Psoas muscle (tissue), 8 donors: ENCODE results near the gene SLC34A3. TPM values are rescaled to one million over a fixed set of nuclear protein-coding genes. Genes with fewer than 3 reads are reported as not detected.

Experiments used
- ATAC-seq, 4 donors: fragments of 200-7000 bp; cut with Tn5 transposase; one replicate each; pipeline ENCODE4 v1.9.1; 2020; ENCODE audit warnings: moderate library complexity in 3 of 4, mild to moderate bottlenecking in 2 of 4
- DNase-seq, 2 donors: peaks; one replicate each; pipeline ENCODE4 v3.0.0-alpha.2; 2020
- H3K27ac ChIP-seq: fragments of 200-600 bp; one replicate; pipeline ENCODE4 v1.8.0; 2022
- H3K27me3 ChIP-seq, 3 donors: fragments of 200-600 bp in 1 of 3; one replicate each; pipeline versions ENCODE4 v1.6.1 to v1.8.0; 2013 to 2022; ENCODE audit warnings: low read length in 2 of 3, mild to moderate bottlenecking in 2 of 3, moderate library complexity in 1 of 3; ENCODE audit not compliant: insufficient read depth in 3 of 3
- H3K36me3 ChIP-seq, 2 donors: fragments of 200-600 bp in 1 of 2; one replicate each; pipeline versions ENCODE4 v1.6.1 to v1.8.0; 2013 to 2022; ENCODE audit warnings: low read depth in 1 of 2, mild to moderate bottlenecking in 1 of 2, moderate library complexity in 1 of 2; ENCODE audit not compliant: insufficient read depth in 1 of 2
- H3K4me1 ChIP-seq: fragments of 200-600 bp; one replicate; pipeline ENCODE4 v1.8.0; 2022
- H3K4me3 ChIP-seq: fragments of 200-600 bp; one replicate; pipeline ENCODE4 v1.8.0; 2022; ENCODE audit warnings: mild to moderate bottlenecking
- H3K9me3 ChIP-seq: fragments of 200-600 bp; one replicate; pipeline ENCODE4 v1.8.0; 2022
- WGBS, 3 donors: extraction: QIAGEN DNeasy Blood & Tissue Kit; methylation state at CpG; one replicate each; pipeline versions ENCODE4 v1.1.6 to v1.1.7; 2013; 5-methylcytosine and 5-hydroxymethylcytosine counted together
- intact Hi-C, 2 donors: fragments of 100-400 bp; cut with DNase I; formaldehyde crosslinking; loops; one replicate each; pipeline versions ENCODE4 v1.11.0 to v1.14.2; 2022
- polyA plus RNA-seq, 3 donors: library from polyadenylated mRNA; stranded (reverse); fragments of 200-250 nt; gene quantifications; one replicate each; pipeline ENCODE4 v1.2.3, GENCODE V29; 2013
- total RNA-seq, 4 donors: library from RNA; stranded (reverse); fragmentation: NEBNext Ultra II Directional in 2 of 4; extraction: Animal tissue kit (Norgen Biotek cat#: 25700) in 2 of 4; gene quantifications; one replicate each; pipeline versions ENCODE4 v1.2.1 to v1.2.4, GENCODE V29; 2021 to 2023
- TF ChIP-seq, protein P1 (sequence below): fragments of 200-600 bp; IDR thresholded peaks from one replicate; pipeline ENCODE4 v1.8.0; 2022; ENCODE audit warnings: antibody characterized with exemption
- donor health status: healthy with polysubstance abuse.
- donor health status: DM: no; HTN: no; CAD: no; lungs with moderate emphysema.
- donor health status: Bipolar disorder and iron deficiency.
- donor health status: healthy.
- donor health status: DM: yes; HTN: yes; CAD: no.
- donor health status: DM: no; HTN: no; CAD: no.
- donor health status: DM: no; HTN: no; CAD: no.
- donor health status: DM: yes; HTN: yes; CAD: no.

The SLC34A3 gene
- total and polyA plus RNA-seq, 7 donors, result not detected

DNA sequence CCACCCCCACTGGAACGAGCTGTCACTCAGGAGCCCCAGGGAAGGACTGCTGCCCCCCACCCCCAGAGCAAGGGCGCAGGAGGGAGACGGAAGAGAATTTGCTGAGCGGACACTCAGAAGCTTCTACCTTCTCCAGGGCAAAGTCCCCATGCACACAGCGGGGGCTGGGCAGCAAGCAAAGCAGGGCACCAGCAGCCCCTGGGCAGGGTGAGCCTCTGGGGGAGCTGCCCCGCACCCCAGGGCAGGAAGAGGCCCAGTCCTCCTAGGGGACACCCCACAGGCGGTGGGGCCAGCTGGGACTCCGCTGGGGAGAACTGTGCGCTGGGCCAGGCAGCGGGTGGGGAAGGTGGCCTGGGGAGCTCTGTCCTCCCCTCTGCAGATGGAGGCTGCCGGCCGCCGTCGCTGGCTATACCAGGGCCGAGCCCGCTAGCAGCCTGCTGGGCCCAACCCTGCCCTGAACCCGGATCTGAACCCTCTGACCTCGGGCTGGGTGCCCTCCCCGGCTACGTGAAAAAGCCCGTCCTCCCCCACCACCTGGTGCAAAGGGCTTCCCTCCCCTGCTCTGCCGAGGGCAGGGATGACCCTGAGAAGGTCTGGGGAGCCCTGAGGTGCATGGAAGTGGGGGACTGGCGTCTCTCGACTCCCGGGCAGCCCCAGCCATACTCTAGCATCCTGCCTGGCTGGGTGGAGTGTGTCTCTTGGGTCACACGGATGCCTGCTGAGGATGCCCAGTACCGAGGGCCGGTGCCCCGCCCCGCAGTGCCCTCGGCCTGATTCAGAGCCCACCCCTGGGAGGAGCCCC lies 597 bp upstream of the SLC34A3 start:
- TF ChIP-seq, protein P1, sequence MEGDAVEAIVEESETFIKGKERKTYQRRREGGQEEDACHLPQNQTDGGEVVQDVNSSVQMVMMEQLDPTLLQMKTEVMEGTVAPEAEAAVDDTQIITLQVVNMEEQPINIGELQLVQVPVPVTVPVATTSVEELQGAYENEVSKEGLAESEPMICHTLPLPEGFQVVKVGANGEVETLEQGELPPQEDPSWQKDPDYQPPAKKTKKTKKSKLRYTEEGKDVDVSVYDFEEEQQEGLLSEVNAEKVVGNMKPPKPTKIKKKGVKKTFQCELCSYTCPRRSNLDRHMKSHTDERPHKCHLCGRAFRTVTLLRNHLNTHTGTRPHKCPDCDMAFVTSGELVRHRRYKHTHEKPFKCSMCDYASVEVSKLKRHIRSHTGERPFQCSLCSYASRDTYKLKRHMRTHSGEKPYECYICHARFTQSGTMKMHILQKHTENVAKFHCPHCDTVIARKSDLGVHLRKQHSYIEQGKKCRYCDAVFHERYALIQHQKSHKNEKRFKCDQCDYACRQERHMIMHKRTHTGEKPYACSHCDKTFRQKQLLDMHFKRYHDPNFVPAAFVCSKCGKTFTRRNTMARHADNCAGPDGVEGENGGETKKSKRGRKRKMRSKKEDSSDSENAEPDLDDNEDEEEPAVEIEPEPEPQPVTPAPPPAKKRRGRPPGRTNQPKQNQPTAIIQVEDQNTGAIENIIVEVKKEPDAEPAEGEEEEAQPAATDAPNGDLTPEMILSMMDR, result no peak
- Histone ChIP-seq H3K27ac (no peak overlapping the region), H3K27me3 (peaks cover 0 to 32% (median 15%) of the 10 kb centered on the region in 3 donors), H3K4me1 (no peaks in the 10 kb centered on the region), H3K9me3 (no peaks in the 10 kb centered on the region), H3K4me3 (no peak overlapping the region), H3K36me3 (no peaks in the 10 kb centered on the region)
- 50 to 52% (median 52%) methylated on average over 25 to 31 of the region's 31 CpGs for WGBS, 3 donors
- DNase-seq, result no peak
- intact Hi-C loops, result loop anchor here in 1 of 2 donors (5.0 kb wide), 1 partner anchor 43 kb away; the partner anchor contains the start of genes ANAPC2 and SSNA1
- ATAC-seq, result no peak

DNA sequence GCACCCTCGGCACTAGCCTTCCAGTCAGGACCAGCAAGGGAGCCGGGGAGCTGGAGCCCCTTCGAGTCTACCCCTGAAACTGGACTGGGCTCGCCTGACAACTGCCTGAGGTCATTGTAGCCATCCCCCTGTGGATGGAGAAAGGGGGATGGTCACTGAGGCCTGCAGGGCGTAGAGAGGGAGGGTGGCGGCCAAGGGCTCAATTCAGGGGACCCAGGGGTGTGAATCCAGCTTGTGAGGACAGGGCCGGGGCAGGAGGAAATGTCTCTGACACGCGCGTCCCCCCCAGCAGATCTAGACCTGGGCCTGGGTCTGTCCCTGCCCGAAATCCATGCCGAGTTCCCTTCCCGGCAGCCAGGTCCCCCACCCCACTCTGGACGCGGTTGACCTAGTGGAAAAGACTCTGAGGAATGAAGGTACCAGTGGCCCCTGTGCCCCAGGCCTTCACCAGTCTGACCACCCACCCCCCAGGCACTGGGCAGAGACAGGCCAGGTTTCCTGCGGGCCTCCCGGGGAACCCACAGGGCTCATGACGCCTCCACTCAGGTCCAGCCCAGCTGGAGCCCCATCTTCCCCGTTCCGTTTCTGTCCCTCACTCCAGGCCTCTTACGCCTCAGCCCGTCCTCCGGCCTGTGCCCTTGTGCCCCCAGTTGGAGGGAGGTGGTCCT lies 805 bp downstream of the SLC34A3 start:
- 76 to 83% (median 80%) methylated on average over 23 of the region's 23 CpGs for WGBS, 3 donors
- no peak for DNase-seq
- no peaks in the 10 kb centered on the region for H3K36me3 ChIP-seq
- H3K9me3 ChIP-seq, result no peaks in the 10 kb centered on the region
- ATAC-seq, result no peak
- peaks cover 0 to 32% (median 15%) of the 10 kb centered on the region in 3 donors for H3K27me3 ChIP-seq
- H3K27ac ChIP-seq, result no peak overlapping the region
- TF ChIP-seq, protein P1, result no peak
- H3K4me1 ChIP-seq, result peaks cover 6% of the 10 kb centered on the region
- intact Hi-C loops, result no loop called here
- no peak overlapping the region for H3K4me3 ChIP-seq

DNA sequence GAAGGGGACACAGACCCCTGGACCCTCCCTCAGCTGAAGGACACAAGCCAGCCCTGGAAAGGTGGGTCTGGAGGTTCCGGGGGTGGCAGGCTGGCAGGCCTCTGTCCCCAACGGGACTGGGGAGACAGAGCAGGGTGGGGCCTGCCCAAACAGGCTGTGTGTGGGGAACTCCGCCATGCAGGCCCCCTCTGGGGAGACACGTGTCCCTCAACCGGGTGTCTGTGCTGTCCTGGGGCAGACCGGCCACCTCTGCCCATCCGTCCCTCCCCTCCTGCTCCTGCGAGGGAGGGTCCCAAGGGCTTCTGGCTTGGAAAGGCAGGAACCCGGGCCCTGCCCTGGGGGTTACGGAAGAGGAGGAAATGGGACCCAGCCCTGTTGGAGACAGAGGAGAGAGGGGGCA lies 1.4 kb downstream of the SLC34A3 start:
- WGBS, 3 donors, result 53 to 59% (median 53%) methylated on average over 8 to 10 of the region's 10 CpGs
- DNase-seq, result no peak
- Histone ChIP-seq H3K27ac (no peak overlapping the region), H3K27me3 (peaks cover 0 to 29% (median 15%) of the 10 kb centered on the region in 3 donors), H3K36me3 (no peaks in the 10 kb centered on the region), H3K4me1 (peaks cover 10% of the 10 kb centered on the region), H3K9me3 (no peaks in the 10 kb centered on the region), H3K4me3 (no peak overlapping the region)
- ATAC-seq, result no peak
- intact Hi-C loops, result no loop called here
- TF ChIP-seq, protein P1, result no peak

DNA sequence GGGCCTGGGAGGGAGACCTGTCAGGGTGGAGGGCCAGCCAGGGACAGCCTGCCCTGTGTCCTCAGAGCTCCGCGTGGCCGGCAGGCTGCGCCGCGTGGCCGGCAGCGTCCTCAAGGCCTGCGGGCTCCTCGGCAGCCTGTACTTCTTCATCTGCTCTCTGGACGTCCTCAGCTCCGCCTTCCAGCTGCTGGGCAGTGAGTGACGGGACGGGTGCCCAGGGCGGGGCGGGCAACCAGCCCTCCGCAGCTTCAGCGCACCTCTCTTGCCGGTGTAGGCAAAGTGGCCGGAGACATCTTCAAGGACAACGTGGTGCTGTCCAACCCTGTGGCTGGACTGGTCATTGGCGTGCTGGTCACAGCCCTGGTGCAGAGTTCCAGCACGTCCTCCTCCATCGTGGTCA lies 1.8 kb downstream of the SLC34A3 start:
- Histone ChIP-seq H3K4me3 (no peak overlapping the region), H3K36me3 (no peaks in the 10 kb centered on the region), H3K9me3 (no peaks in the 10 kb centered on the region), H3K4me1 (peaks cover 15% of the 10 kb centered on the region), H3K27ac (no peak overlapping the region), H3K27me3 (peaks cover 0 to 25% (median 15%) of the 10 kb centered on the region in 3 donors)
- intact Hi-C loops, result no loop called here
- ATAC-seq (no peak), DNase-seq (no peak)
- TF ChIP-seq, protein P1, result no peak
- WGBS, 3 donors, result 43 to 74% (median 63%) methylated on average over 12 to 24 of the region's 24 CpGs
